ENCODE results near the gene DUT. TPM values are rescaled to one million over a fixed set of nuclear protein-coding genes. Genes with fewer than 3 reads are reported as not detected.

The DUT gene
- total RNA-seq, 1 experiment from 2014 or later, result 130 TPM

- no peaks in the 10 kb centered on the region for H3K9me2 ChIP-seq (ENCODE audit: insufficient read depth)
- ChIA-PET RAD21 (ENCODE audit: low non-redundant PET in 1 of 2, low total read pairs in 2 of 2, uncharacterized antibody in 2 of 2, unreplicated experiment in 2 of 2) (no interaction called here), POLR2A (no interaction called here), CTCF (no interaction called here)
- H3K4me2 ChIP-seq (ENCODE audit: low read length), result no peak overlapping the region; the same call in 1 of the 2 replicates
- H3K9ac ChIP-seq (ENCODE audit: low read length), result no peak overlapping the region
- peaks cover 62% of the 10 kb centered on the region for H3K79me2 ChIP-seq (ENCODE audit: insufficient read depth, low read length)
- no peak overlapping the region for H3K27ac ChIP-seq (ENCODE audit: low read depth, low read length)
- intact Hi-C loops (cut with micrococcal nuclease), result no loop called here
- no peaks in the 10 kb centered on the region for H4K20me1 ChIP-seq (ENCODE audit: insufficient read depth)
- no TSS peak for BruUV-seq (replicated peaks)
- TF ChIP-seq EZH2phosphoT487 (IDR thresholded peaks at IDR 0.05; ENCODE audit: borderline replicate concordance) (no peak), POLR2A (IDR thresholded peaks at IDR 0.05; ENCODE audit: borderline replicate concordance, extremely low read depth, insufficient read depth, insufficient read length) (no peak), SIN3A (IDR thresholded peaks at IDR 0.05; ENCODE audit: low read depth) (no peak), TCF7L2 (IDR thresholded peaks at IDR 0.05; ENCODE audit: borderline replicate concordance, extremely low read depth, insufficient read depth, insufficient read length) (no peak), SRF (IDR thresholded peaks at IDR 0.05; ENCODE audit: low read depth) (no peak), CEBPB (IDR thresholded peaks at IDR 0.05; ENCODE audit: low read depth) (peak; percentile 30; the same call in 1 of the 2 replicates), CTCF (IDR thresholded peaks at IDR 0.05 in 2 of 3, conservative IDR thresholded peaks at IDR 0.05 in 1 of 3; ENCODE audit: borderline replicate concordance in 1 of 3, insufficient read depth in 1 of 3, low read depth in 2 of 3, low read length in 2 of 3) (peak in 1 of 3 experiments; percentile 34; a peak in 1 of 6 replicates)
- no peak for DNase-seq (ENCODE audit: low read depth, low spot score)
- ATAC-seq, result no peak
- H3K27me3 ChIP-seq (ENCODE audit: insufficient read depth, low read length), result no peaks in the 10 kb centered on the region
- H3K4me3 ChIP-seq (replicated peaks in 1 of 2; ENCODE audit: low read depth in 1 of 2, low read length in 2 of 2), result no peak overlapping the region
- no peak overlapping the region for H2AFZ ChIP-seq (ENCODE audit: low read depth, low read length, poor library complexity, severe bottlenecking)
- H3K4me1 ChIP-seq (ENCODE audit: control insufficient read depth in 1 of 2, insufficient read depth in 2 of 2, low read length in 2 of 2), result peaks cover 13 to 20% of the 10 kb centered on the region in 2 experiments; a peak in 3 of 4 replicates
- peaks cover 18 to 35% of the 10 kb centered on the region in 2 experiments; a peak in 3 of 4 replicates for H3K36me3 ChIP-seq (ENCODE audit: control insufficient read depth in 1 of 2, insufficient read depth in 2 of 2, low read length in 2 of 2)
- no peaks in the 10 kb centered on the region for H3K9me3 ChIP-seq (ENCODE audit: control insufficient read depth in 1 of 2, insufficient read depth in 1 of 2, low read depth in 1 of 2, low read length in 2 of 2)
Observed at GRCh38 chr15:48334260-48334659, 3.0 kb downstream of the DUT start.

GRCh38 chr15:48336940-48337339 is 5.7 kb downstream of the DUT start:
- CTCF ChIA-PET, result interaction anchor here (0.6 to 1.0 kb wide), 4 partner anchors 16 to 519 kb away, joined by 3 to 6 read pairs (median 4); partner anchors contain the start of gene CEP152
- TF ChIP-seq ZNF274 (IDR thresholded peaks at IDR 0.05; ENCODE audit: low read depth, low read length) (no peak), EZH2 (IDR thresholded peaks at IDR 0.05) (no peak), CTCF (IDR thresholded peaks at IDR 0.05 in 2 of 3, conservative IDR thresholded peaks at IDR 0.05 in 1 of 3; ENCODE audit: borderline replicate concordance in 1 of 3, insufficient read depth in 1 of 3, low read depth in 2 of 3, low read length in 2 of 3) (peak; percentile 8 to 60 (median 59); a peak in 5 of 6 replicates), SIN3A (IDR thresholded peaks at IDR 0.05; ENCODE audit: low read depth) (no peak), POLR2A (IDR thresholded peaks at IDR 0.05; ENCODE audit: borderline replicate concordance, extremely low read depth, insufficient read depth, insufficient read length) (no peak), ZFX (IDR thresholded peaks at IDR 0.05) (no peak), JUND (IDR thresholded peaks at IDR 0.05) (no peak), RAD21 (IDR thresholded peaks at IDR 0.05; ENCODE audit: low read depth) (peak; percentile 43), ZBTB33 (IDR thresholded peaks at IDR 0.05; ENCODE audit: extremely low read depth, insufficient replicate concordance, low read length) (no peak)

More at GRCh38 chr15:48336940-48337339, 5.7 kb downstream of the DUT start:
- ChIA-PET POLR2A (no interaction called here), RAD21 (ENCODE audit: low non-redundant PET in 1 of 2, low total read pairs in 2 of 2, uncharacterized antibody in 2 of 2, unreplicated experiment in 2 of 2) (interaction anchor here in 1 of 2 experiments (1.0 kb wide), 1 partner anchor 427 kb away, joined by 3 read pairs; no protein-coding TSS in a partner anchor)
- H3K9me3 ChIP-seq (ENCODE audit: control insufficient read depth in 1 of 2, insufficient read depth in 1 of 2, low read depth in 1 of 2, low read length in 2 of 2), result no peaks in the 10 kb centered on the region
- no peak overlapping the region for H3K4me2 ChIP-seq (ENCODE audit: low read length)
- no peak overlapping the region for H3K9ac ChIP-seq (ENCODE audit: low read length)
- no TSS peak for BruUV-seq (replicated peaks)
- H3K79me2 ChIP-seq (ENCODE audit: insufficient read depth, low read length), result peaks cover 50% of the 10 kb centered on the region
- intact Hi-C loops (cut with micrococcal nuclease), result no loop called here
- H3K27ac ChIP-seq (ENCODE audit: low read depth, low read length), result no peak overlapping the region
- H3K9me2 ChIP-seq (ENCODE audit: insufficient read depth), result no peaks in the 10 kb centered on the region
- H3K36me3 ChIP-seq (ENCODE audit: control insufficient read depth in 1 of 2, insufficient read depth in 2 of 2, low read length in 2 of 2), result peaks cover 25 to 45% of the 10 kb centered on the region in 2 experiments; a peak in 3 of 4 replicates
- H4K20me1 ChIP-seq (ENCODE audit: insufficient read depth), result no peaks in the 10 kb centered on the region
- peak; percentile 8 for DNase-seq (ENCODE audit: low read depth, low spot score)
- peaks cover 5 to 13% of the 10 kb centered on the region in 2 experiments; a peak in 2 of 4 replicates for H3K4me1 ChIP-seq (ENCODE audit: control insufficient read depth in 1 of 2, insufficient read depth in 2 of 2, low read length in 2 of 2)
- no peaks in the 10 kb centered on the region for H3K27me3 ChIP-seq (ENCODE audit: insufficient read depth, low read length)
- H2AFZ ChIP-seq (ENCODE audit: low read depth, low read length, poor library complexity, severe bottlenecking), result no peak overlapping the region
- no peak overlapping the region for H3K4me3 ChIP-seq (replicated peaks in 1 of 2; ENCODE audit: low read depth in 1 of 2, low read length in 2 of 2)
- peak; percentile 65 for ATAC-seq
